WTC11 (cell line): ENCODE data around the gene ADAM17. TPM values are rescaled to one million over a fixed set of nuclear protein-coding genes. Genes with fewer than 3 reads are reported as not detected.

Experiments used
- ATAC-seq: fragments of 200-7000 bp; cut with Tn5 transposase; 2 replicates; pipeline ENCODE4 v1.10.0; 2021; ENCODE audit warnings: mild to moderate bottlenecking, moderate library complexity
- CTCF ChIA-PET: fragments of 300-600 bp; sonication (Branson Sonifier 250); formaldehyde crosslinking; loops from one replicate; lab custom pipeline; 2021; ENCODE audit warnings: antibody characterized with exemption; lab: Charles Lee
- POLR2A ChIA-PET: fragments of 350-600 bp; sonication (Branson Sonifier 250); formaldehyde crosslinking; loops from one replicate; lab custom pipeline; 2021; ENCODE audit warnings: antibody characterized with exemption; lab: Charles Lee
- DNase-seq: peaks from one replicate; pipeline ENCODE4 v3.0.0; 2021; ENCODE audit warnings: low spot score
- H3K27ac Mint-ChIP-seq: 2 replicates; pipeline ENCODE4 v1.8.0; 2021; ENCODE audit warnings: mixed read lengths
- H3K27me3 Mint-ChIP-seq: 2 replicates; pipeline ENCODE4 v1.8.0; 2021; ENCODE audit warnings: low read depth, mild to moderate bottlenecking, moderate library complexity, mixed read lengths
- H3K36me3 Mint-ChIP-seq: 2 replicates; pipeline ENCODE4 v1.8.0; 2021; ENCODE audit warnings: mixed read lengths
- H3K4me1 Mint-ChIP-seq: 2 replicates; pipeline ENCODE4 v1.8.0; 2022; ENCODE audit warnings: mixed read lengths
- H3K4me3 Mint-ChIP-seq: 2 replicates; pipeline ENCODE4 v1.8.0; 2021; ENCODE audit warnings: mild to moderate bottlenecking, moderate library complexity, mixed read lengths
- H3K9me3 Mint-ChIP-seq: 2 replicates; pipeline ENCODE4 v1.8.0; 2021; ENCODE audit warnings: mixed read lengths
- ETV6 ChIP-seq: sonication (generic); formaldehyde crosslinking; IDR thresholded peaks from 2 replicates; pipeline ENCODE4 v1.8.1; 2022; ENCODE audit warnings: mild to moderate bottlenecking, missing genetic modification reagents
- GABPB1 ChIP-seq: sonication (generic); formaldehyde crosslinking; IDR thresholded peaks from 2 replicates; pipeline ENCODE4 v1.8.1; 2023; ENCODE audit warnings: mild to moderate bottlenecking, missing genetic modification reagents
- GRHL2 ChIP-seq: fragments of 250-450 bp; sonication (Bioruptor Pico); IDR thresholded peaks from 2 replicates; pipeline ENCODE4 v1.8.0; 2022; ENCODE audit warnings: mild to moderate bottlenecking, moderate library complexity; ENCODE audit not compliant: insufficient replicate concordance, severe bottlenecking
- KAT7 ChIP-seq: sonication (generic); formaldehyde crosslinking; IDR thresholded peaks from 2 replicates; pipeline ENCODE4 v1.8.1; 2023; ENCODE audit warnings: missing genetic modification reagents, mild to moderate bottlenecking, borderline replicate concordance
- MYBL2 ChIP-seq: sonication (generic); formaldehyde crosslinking; IDR thresholded peaks from 2 replicates; pipeline ENCODE4 v1.8.1; 2023; ENCODE audit warnings: mild to moderate bottlenecking, moderate library complexity, missing genetic modification reagents
- NR1H2 ChIP-seq: sonication (generic); formaldehyde crosslinking; IDR thresholded peaks from 2 replicates; pipeline ENCODE4 v1.9.0; 2021; ENCODE audit warnings: mild to moderate bottlenecking, moderate library complexity, missing genetic modification reagents
- NR3C1 ChIP-seq: sonication (generic); formaldehyde crosslinking; conservative IDR thresholded peaks from 2 replicates; pipeline ENCODE4 v1.8.1; 2023; ENCODE audit warnings: low read depth, mild to moderate bottlenecking, missing genetic modification reagents
- PRRX2 ChIP-seq: fragments of 250-450 bp; sonication (Bioruptor Pico); IDR thresholded peaks from 2 replicates; pipeline ENCODE4 v1.8.0; 2021; ENCODE audit warnings: mild to moderate bottlenecking
- SMAD4 ChIP-seq: sonication (generic); formaldehyde crosslinking; IDR thresholded peaks from 2 replicates; pipeline ENCODE4 v1.8.0; 2022; ENCODE audit warnings: mild to moderate bottlenecking, missing genetic modification reagents
- TEAD4 ChIP-seq: sonication (generic); formaldehyde crosslinking; IDR thresholded peaks from 2 replicates; pipeline ENCODE4 v1.8.0; 2022; ENCODE audit warnings: mild to moderate bottlenecking, missing genetic modification reagents
- ZNF138 ChIP-seq: sonication (generic); formaldehyde crosslinking; conservative IDR thresholded peaks from 2 replicates; pipeline ENCODE4 v1.8.1; 2022; ENCODE audit warnings: mild to moderate bottlenecking, moderate library complexity, missing genetic modification reagents
- ZNF219 ChIP-seq: sonication (generic); formaldehyde crosslinking; IDR thresholded peaks from 2 replicates; pipeline ENCODE4 v1.8.0; 2023; ENCODE audit warnings: missing genetic modification reagents, mild to moderate bottlenecking, borderline replicate concordance
- ZNF263 ChIP-seq: sonication (generic); formaldehyde crosslinking; IDR thresholded peaks from 2 replicates; pipeline ENCODE4 v1.8.1; 2022; ENCODE audit warnings: low read depth, mild to moderate bottlenecking, moderate library complexity, missing genetic modification reagents
- ZNF317 ChIP-seq: sonication (generic); formaldehyde crosslinking; IDR thresholded peaks from 2 replicates; pipeline ENCODE4 v1.8.1; 2023; ENCODE audit warnings: low read depth, mild to moderate bottlenecking, moderate library complexity, missing genetic modification reagents, borderline replicate concordance
- ZNF416 ChIP-seq: fragments of 250-450 bp; sonication (Bioruptor Pico); IDR thresholded peaks from 2 replicates; pipeline ENCODE4 v1.9.0; 2021; ENCODE audit warnings: mild to moderate bottlenecking, inconsistent platforms
- total RNA-seq: library from RNA; stranded (reverse); gene quantifications from 3 replicates; pipeline ENCODE4 v1.2.3, GENCODE V29; 2021
- TF ChIP-seq, protein P1 (sequence below): sonication (generic); formaldehyde crosslinking; IDR thresholded peaks from 2 replicates; pipeline ENCODE4 v1.8.1; 2023; ENCODE audit warnings: mild to moderate bottlenecking, missing genetic modification reagents, moderate library complexity
- TF ChIP-seq, protein P2 (sequence below): sonication (generic); formaldehyde crosslinking; conservative IDR thresholded peaks from 2 replicates; pipeline ENCODE4 v1.8.1; 2022; ENCODE audit warnings: mild to moderate bottlenecking, missing genetic modification reagents
- TF ChIP-seq, protein P3 (sequence below): fragments of 250-450 bp; sonication (Bioruptor Pico); IDR thresholded peaks from 2 replicates; pipeline ENCODE4 v2.1.2; 2022; ENCODE audit warnings: mild to moderate bottlenecking, moderate library complexity
- TF ChIP-seq, protein P4 (sequence below): sonication (generic); formaldehyde crosslinking; IDR thresholded peaks from 2 replicates; pipeline ENCODE4 v1.8.1; 2023; ENCODE audit warnings: mild to moderate bottlenecking, missing genetic modification reagents
- TF ChIP-seq, protein P5 (sequence below): sonication (generic); formaldehyde crosslinking; IDR thresholded peaks from 2 replicates; pipeline ENCODE4 v1.8.0; 2023; ENCODE audit warnings: missing genetic modification reagents, mild to moderate bottlenecking, borderline replicate concordance

The ADAM17 gene
- total RNA-seq, 1 experiment from 2014 or later: 25.9 TPM

DNA sequence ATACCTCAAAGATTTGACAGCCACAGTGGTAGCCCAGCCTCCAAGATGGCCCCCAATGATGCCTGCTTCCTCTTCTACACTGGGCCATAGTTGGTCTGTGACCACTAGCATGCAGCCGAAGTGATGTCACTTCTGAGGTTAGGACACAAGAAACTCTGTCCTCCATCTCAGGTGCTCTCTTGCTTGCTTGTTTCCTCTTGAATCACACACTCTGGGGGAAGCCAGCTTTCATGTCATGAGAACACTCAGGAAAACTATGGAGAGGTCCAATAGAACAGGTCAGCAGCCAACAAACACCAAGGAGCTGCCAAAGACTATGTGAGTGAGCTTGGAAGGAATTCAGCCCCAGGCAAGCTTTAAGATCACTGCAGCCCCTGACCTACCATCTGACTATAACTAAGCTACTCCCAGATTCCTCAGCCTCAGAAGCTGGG lies 3.3 kb upstream of the ADAM17 start:
- peaks cover 4% of the 10 kb centered on the region for H3K36me3 Mint-ChIP-seq
- CTCF ChIA-PET: interaction anchor here (1.1 kb wide), 2 partner anchors 72 to 219 kb away, joined by 3 to 4 read pairs; partner anchors contain the start of gene YWHAQ

DNA sequence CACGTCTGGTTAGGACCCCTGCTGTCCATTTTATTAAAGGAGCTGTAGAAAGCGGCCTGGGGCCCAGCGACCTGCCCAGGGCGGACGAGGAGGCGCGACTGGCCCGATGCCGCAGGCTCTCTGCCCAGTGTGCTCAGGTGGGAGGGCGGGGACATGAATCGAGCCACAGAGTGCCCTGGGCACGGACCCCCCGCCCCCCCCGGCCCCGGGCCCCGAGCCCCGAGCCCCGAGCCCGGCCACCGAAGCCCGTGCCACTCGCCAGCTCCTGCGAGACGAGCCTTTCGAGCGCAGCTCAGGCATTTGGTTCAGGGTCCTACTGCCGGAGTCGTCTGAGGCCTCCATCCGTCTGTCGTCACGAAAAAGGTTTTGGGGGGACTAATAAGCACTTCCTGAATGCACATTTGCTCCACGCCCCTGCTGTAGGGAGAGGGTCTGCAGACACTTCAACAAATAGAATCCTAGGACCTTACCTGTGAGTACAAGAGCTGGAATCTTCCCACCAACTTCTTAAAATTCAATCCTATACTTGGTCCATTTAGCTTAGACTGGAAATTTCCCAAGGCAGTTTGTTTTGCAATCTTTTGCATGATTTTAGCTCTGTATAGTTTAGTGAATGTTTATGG lies 602 bp upstream of the ADAM17 start:
- peak overlapping the region; percentile 96 for H3K4me3 Mint-ChIP-seq
- CTCF ChIA-PET: interaction anchor here (0.6 to 2.3 kb wide), 18 partner anchors 8 to 893 kb away, joined by 3 to 33 read pairs (median 4); partner anchors contain the start of gene YWHAQ
- POLR2A ChIA-PET: interaction anchor here (0.6 to 2.8 kb wide), 5 partner anchors 12 to 287 kb away, joined by 3 to 46 read pairs (median 4); partner anchors contain the start of genes IAH1, TAF1B and YWHAQ

More for the DNA sequence above, 3.3 kb upstream of the ADAM17 start:
- no peak overlapping the region; the same call in 1 of the 2 replicates for H3K4me3 Mint-ChIP-seq
- DNase-seq (no peak), ATAC-seq (no peak)
- TF ChIP-seq, protein P1, sequence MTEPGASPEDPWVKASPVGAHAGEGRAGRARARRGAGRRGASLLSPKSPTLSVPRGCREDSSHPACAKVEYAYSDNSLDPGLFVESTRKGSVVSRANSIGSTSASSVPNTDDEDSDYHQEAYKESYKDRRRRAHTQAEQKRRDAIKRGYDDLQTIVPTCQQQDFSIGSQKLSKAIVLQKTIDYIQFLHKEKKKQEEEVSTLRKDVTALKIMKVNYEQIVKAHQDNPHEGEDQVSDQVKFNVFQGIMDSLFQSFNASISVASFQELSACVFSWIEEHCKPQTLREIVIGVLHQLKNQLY (CRISPR knock-in tag): no peak
- TF ChIP-seq GRHL2 (no peak), TEAD4 (CRISPR knock-in tag) (no peak), KAT7 (CRISPR knock-in tag) (no peak), MYBL2 (no peak), GABPB1 (CRISPR knock-in tag) (no peak), ZNF263 (CRISPR knock-in tag) (no peak), NR1H2 (no peak), ZNF219 (CRISPR knock-in tag) (no peak)
- TF ChIP-seq, protein P2, sequence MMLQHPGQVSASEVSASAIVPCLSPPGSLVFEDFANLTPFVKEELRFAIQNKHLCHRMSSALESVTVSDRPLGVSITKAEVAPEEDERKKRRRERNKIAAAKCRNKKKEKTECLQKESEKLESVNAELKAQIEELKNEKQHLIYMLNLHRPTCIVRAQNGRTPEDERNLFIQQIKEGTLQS (CRISPR knock-in tag): no peak
- TF ChIP-seq, protein P3, sequence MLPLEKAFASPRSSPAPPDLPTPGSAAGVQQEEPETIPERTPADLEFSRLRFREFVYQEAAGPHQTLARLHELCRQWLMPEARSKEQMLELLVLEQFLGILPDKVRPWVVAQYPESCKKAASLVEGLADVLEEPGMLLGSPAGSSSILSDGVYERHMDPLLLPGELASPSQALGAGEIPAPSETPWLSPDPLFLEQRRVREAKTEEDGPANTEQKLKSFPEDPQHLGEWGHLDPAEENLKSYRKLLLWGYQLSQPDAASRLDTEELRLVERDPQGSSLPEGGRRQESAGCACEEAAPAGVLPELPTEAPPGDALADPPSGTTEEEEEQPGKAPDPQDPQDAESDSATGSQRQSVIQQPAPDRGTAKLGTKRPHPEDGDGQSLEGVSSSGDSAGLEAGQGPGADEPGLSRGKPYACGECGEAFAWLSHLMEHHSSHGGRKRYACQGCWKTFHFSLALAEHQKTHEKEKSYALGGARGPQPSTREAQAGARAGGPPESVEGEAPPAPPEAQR (CRISPR knock-in tag): no peak
- TF ChIP-seq, protein P4, sequence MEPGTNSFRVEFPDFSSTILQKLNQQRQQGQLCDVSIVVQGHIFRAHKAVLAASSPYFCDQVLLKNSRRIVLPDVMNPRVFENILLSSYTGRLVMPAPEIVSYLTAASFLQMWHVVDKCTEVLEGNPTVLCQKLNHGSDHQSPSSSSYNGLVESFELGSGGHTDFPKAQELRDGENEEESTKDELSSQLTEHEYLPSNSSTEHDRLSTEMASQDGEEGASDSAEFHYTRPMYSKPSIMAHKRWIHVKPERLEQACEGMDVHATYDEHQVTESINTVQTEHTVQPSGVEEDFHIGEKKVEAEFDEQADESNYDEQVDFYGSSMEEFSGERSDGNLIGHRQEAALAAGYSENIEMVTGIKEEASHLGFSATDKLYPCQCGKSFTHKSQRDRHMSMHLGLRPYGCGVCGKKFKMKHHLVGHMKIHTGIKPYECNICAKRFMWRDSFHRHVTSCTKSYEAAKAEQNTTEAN (CRISPR knock-in tag): no peak
- POLR2A ChIA-PET: no interaction called here
- H3K27me3 Mint-ChIP-seq: no peaks in the 10 kb centered on the region
- no peaks in the 10 kb centered on the region for H3K9me3 Mint-ChIP-seq
- H3K27ac Mint-ChIP-seq: peak overlapping the region; percentile 68; the same call in 1 of the 2 replicates
- H3K4me1 Mint-ChIP-seq: peaks cover 16% of the 10 kb centered on the region

DNA sequence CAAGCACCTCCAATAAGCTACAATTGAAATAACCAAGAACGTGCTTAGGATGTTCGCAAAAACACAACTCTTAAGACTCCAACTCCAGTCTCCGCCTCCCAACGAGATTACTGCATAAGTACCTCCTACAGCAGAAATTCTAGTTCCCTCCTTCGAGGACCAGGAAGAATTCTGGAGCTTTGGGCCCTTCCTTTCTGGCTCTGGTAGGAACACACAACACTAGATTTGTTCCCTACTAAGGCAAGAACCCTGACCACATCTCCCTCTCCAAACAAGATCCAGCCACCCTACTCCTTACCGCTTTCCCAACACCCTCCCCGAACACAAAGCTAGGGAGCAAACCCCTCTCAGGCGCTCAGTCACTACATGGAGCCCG lies 721 bp downstream of the ADAM17 start:
- POLR2A ChIA-PET: interaction anchor here (0.6 to 2.8 kb wide), 9 partner anchors 10 to 104 kb away, joined by 3 to 46 read pairs (median 4); partner anchors contain the start of genes IAH1 and YWHAQ
- peak overlapping the region; percentile 97 for H3K27ac Mint-ChIP-seq
- H3K4me3 Mint-ChIP-seq: peak overlapping the region; percentile 96
- TF ChIP-seq, protein P5, sequence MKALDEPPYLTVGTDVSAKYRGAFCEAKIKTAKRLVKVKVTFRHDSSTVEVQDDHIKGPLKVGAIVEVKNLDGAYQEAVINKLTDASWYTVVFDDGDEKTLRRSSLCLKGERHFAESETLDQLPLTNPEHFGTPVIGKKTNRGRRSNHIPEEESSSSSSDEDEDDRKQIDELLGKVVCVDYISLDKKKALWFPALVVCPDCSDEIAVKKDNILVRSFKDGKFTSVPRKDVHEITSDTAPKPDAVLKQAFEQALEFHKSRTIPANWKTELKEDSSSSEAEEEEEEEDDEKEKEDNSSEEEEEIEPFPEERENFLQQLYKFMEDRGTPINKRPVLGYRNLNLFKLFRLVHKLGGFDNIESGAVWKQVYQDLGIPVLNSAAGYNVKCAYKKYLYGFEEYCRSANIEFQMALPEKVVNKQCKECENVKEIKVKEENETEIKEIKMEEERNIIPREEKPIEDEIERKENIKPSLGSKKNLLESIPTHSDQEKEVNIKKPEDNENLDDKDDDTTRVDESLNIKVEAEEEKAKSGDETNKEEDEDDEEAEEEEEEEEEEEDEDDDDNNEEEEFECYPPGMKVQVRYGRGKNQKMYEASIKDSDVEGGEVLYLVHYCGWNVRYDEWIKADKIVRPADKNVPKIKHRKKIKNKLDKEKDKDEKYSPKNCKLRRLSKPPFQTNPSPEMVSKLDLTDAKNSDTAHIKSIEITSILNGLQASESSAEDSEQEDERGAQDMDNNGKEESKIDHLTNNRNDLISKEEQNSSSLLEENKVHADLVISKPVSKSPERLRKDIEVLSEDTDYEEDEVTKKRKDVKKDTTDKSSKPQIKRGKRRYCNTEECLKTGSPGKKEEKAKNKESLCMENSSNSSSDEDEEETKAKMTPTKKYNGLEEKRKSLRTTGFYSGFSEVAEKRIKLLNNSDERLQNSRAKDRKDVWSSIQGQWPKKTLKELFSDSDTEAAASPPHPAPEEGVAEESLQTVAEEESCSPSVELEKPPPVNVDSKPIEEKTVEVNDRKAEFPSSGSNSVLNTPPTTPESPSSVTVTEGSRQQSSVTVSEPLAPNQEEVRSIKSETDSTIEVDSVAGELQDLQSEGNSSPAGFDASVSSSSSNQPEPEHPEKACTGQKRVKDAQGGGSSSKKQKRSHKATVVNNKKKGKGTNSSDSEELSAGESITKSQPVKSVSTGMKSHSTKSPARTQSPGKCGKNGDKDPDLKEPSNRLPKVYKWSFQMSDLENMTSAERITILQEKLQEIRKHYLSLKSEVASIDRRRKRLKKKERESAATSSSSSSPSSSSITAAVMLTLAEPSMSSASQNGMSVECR (CRISPR knock-in tag): no peak
- TF ChIP-seq ZNF317 (no peak), ETV6 (CRISPR knock-in tag) (no peak), NR3C1 (CRISPR knock-in tag) (no peak), PRRX2 (no peak), ZNF416 (CRISPR knock-in tag) (no peak)
- TF ChIP-seq, protein P2 (CRISPR knock-in tag): no peak
- no peaks in the 10 kb centered on the region for H3K9me3 Mint-ChIP-seq
- DNase-seq: no peak
- no peaks in the 10 kb centered on the region for H3K27me3 Mint-ChIP-seq
- H3K4me1 Mint-ChIP-seq: peaks cover 32% of the 10 kb centered on the region
- ATAC-seq: no peak
- CTCF ChIA-PET: interaction anchor here (0.8 to 2.3 kb wide), 7 partner anchors 16 to 415 kb away, joined by 3 to 33 read pairs (median 7); partner anchors contain the start of gene YWHAQ
- peaks cover 4% of the 10 kb centered on the region for H3K36me3 Mint-ChIP-seq

More for the DNA sequence above, 602 bp upstream of the ADAM17 start:
- Mint-ChIP-seq H3K9me3 (no peaks in the 10 kb centered on the region), H3K4me1 (peaks cover 30% of the 10 kb centered on the region), H3K27me3 (no peaks in the 10 kb centered on the region), H3K36me3 (peaks cover 4% of the 10 kb centered on the region), H3K27ac (peak overlapping the region; percentile 97)
- DNase-seq: no peak
- ATAC-seq: peak; percentile 48
- TF ChIP-seq SMAD4 (CRISPR knock-in tag) (0 out of 2 replicates have a peak, but pooled peaks have one; percentile 43), ZNF138 (CRISPR knock-in tag) (no peak)
